Skeletal muscle tissue (tissue), 4 donors: ENCODE results near the gene SCGB2B2. TPM values are rescaled to one million over a fixed set of nuclear protein-coding genes. Genes with fewer than 3 reads are reported as not detected.

ENCODE experiments used
- H3K27ac ChIP-seq: one replicate; pipeline ENCODE4 v1.7.0; 2013; ENCODE audit warnings: mild to moderate bottlenecking, low read depth, low read length, inconsistent platforms
- H3K27me3 ChIP-seq, 3 donors: one replicate each; pipeline ENCODE4 v1.7.0; 2013; ENCODE audit warnings: low read length in 3 of 3; ENCODE audit not compliant: control insufficient read depth in 3 of 3, insufficient read depth in 3 of 3
- H3K36me3 ChIP-seq, 3 donors: one replicate each; pipeline ENCODE4 v1.7.0; 2013; ENCODE audit warnings: low read length in 3 of 3; ENCODE audit not compliant: control insufficient read depth in 3 of 3, insufficient read depth in 3 of 3
- H3K4me1 ChIP-seq, 3 donors: one replicate each; pipeline ENCODE4 v1.7.0; 2013; ENCODE audit warnings: low read length in 3 of 3, mild to moderate bottlenecking in 3 of 3; ENCODE audit not compliant: control insufficient read depth in 3 of 3, insufficient read depth in 3 of 3
- H3K4me3 ChIP-seq, 3 donors: one replicate each; pipeline ENCODE4 v1.7.0; 2013; ENCODE audit warnings: low read length in 3 of 3
- H3K9ac ChIP-seq, 3 donors: one replicate each; pipeline ENCODE4 v1.7.0; 2013; ENCODE audit warnings: low read length in 3 of 3, mild to moderate bottlenecking in 3 of 3, moderate library complexity in 2 of 3, low read depth in 1 of 3
- H3K9me3 ChIP-seq, 3 donors: one replicate each; pipeline ENCODE4 v1.7.0; 2013; ENCODE audit warnings: low read length in 3 of 3; ENCODE audit not compliant: control insufficient read depth in 3 of 3
- total RNA-seq: library from RNA; depleted of rRNA; stranded (reverse); fragments of >200 nt; gene quantifications from one replicate; pipeline ENCODE4 v1.2.3, GENCODE V29; 2014
- donor health status: Osteomylitis.

Gene SCGB2B2
- 0.52 TPM for total RNA-seq

- Histone ChIP-seq H3K9ac (peak within 1 kb of the TSS; percentile 93 to 99 (median 98)), H3K4me1 (peaks cover 26 to 46% (median 28%) of the 10 kb centered on the region in 3 donors), H3K4me3 (peak within 1 kb of the TSS; percentile 92 to 95 (median 95)), H3K9me3 (peaks cover 0 to 8% (median 0%) of the 10 kb centered on the region in 3 donors), H3K27ac (peak within 1 kb of the TSS; percentile 99), H3K36me3 (peaks cover 15 to 26% (median 25%) of the 10 kb centered on the region in 3 donors), H3K27me3 (no peaks in the 10 kb centered on the region)
Observed at GRCh38 chr19:34676697-34677385, at the start of gene SCGB2B2. Gene SCGB2B2, minus strand, starts transcription at chr19:34677159. Its CDS starts 82,596 bp downstream, at chr19:34594563.

- H3K4me3 ChIP-seq, result no peak overlapping the region
Observed at GRCh38 chr19:34725400-34725799, 48.4 kb upstream of the SCGB2B2 start.

GRCh38 chr19:34722353-34722752 lies 45.4 kb upstream of the SCGB2B2 start:
- Histone ChIP-seq H3K4me1 (no peaks in the 10 kb centered on the region), H3K27me3 (peaks cover 3 to 9% (median 9%) of the 10 kb centered on the region in 3 donors), H3K4me3 (no peak overlapping the region), H3K27ac (no peak overlapping the region), H3K9ac (no peak overlapping the region), H3K9me3 (no peaks in the 10 kb centered on the region), H3K36me3 (no peaks in the 10 kb centered on the region)

More at GRCh38 chr19:34725400-34725799, 48.4 kb upstream of the SCGB2B2 start:
- H3K36me3 ChIP-seq, result no peaks in the 10 kb centered on the region
- no peak overlapping the region for H3K9ac ChIP-seq
- H3K27ac ChIP-seq, result no peak overlapping the region
- peaks cover 3 to 12% (median 9%) of the 10 kb centered on the region in 3 donors for H3K27me3 ChIP-seq
- H3K9me3 ChIP-seq, result no peaks in the 10 kb centered on the region
- H3K4me1 ChIP-seq, result no peaks in the 10 kb centered on the region

- Histone ChIP-seq H3K4me3 (no peak overlapping the region), H3K27ac (no peak overlapping the region), H3K9ac (no peak overlapping the region), H3K9me3 (no peaks in the 10 kb centered on the region), H3K36me3 (no peaks in the 10 kb centered on the region), H3K4me1 (no peaks in the 10 kb centered on the region), H3K27me3 (no peaks in the 10 kb centered on the region)
Observed at GRCh38 chr19:34715357-34715756, 38.4 kb upstream of the SCGB2B2 start.

GRCh38 chr19:34713262-34713637 lies 36.3 kb upstream of the SCGB2B2 start:
- H3K4me1 ChIP-seq, result no peaks in the 10 kb centered on the region
- H3K27ac ChIP-seq, result no peak overlapping the region
- H3K9me3 ChIP-seq, result no peaks in the 10 kb centered on the region
- no peaks in the 10 kb centered on the region for H3K36me3 ChIP-seq
- no peaks in the 10 kb centered on the region for H3K27me3 ChIP-seq
- no peak overlapping the region for H3K4me3 ChIP-seq
- no peak overlapping the region for H3K9ac ChIP-seq

GRCh38 chr19:34712395-34713261 lies 35.7 kb upstream of the SCGB2B2 start:
- Histone ChIP-seq H3K27ac (no peak overlapping the region), H3K9ac (no peak overlapping the region), H3K9me3 (no peaks in the 10 kb centered on the region), H3K36me3 (no peaks in the 10 kb centered on the region), H3K4me1 (no peaks in the 10 kb centered on the region), H3K27me3 (no peaks in the 10 kb centered on the region), H3K4me3 (no peak overlapping the region)

- H3K27me3 ChIP-seq, result no peaks in the 10 kb centered on the region
- H3K4me1 ChIP-seq, result no peaks in the 10 kb centered on the region
- no peak overlapping the region for H3K27ac ChIP-seq
- no peak overlapping the region for H3K9ac ChIP-seq
- no peaks in the 10 kb centered on the region for H3K36me3 ChIP-seq
- peaks cover 0 to 2% (median 0%) of the 10 kb centered on the region in 3 donors for H3K9me3 ChIP-seq
- no peak overlapping the region for H3K4me3 ChIP-seq
Observed at GRCh38 chr19:34711890-34712289, 34.9 kb upstream of the SCGB2B2 start.

- Histone ChIP-seq H3K9me3 (peaks cover 0 to 2% (median 0%) of the 10 kb centered on the region in 3 donors), H3K36me3 (no peaks in the 10 kb centered on the region), H3K4me3 (no peak overlapping the region), H3K4me1 (no peaks in the 10 kb centered on the region), H3K27ac (no peak overlapping the region), H3K27me3 (no peaks in the 10 kb centered on the region), H3K9ac (no peak overlapping the region)
Observed at GRCh38 chr19:34707661-34708060, 30.7 kb upstream of the SCGB2B2 start.

GRCh38 chr19:34692549-34692948 lies 15.6 kb upstream of the SCGB2B2 start:
- H3K36me3 ChIP-seq, result no peaks in the 10 kb centered on the region
- no peak overlapping the region for H3K4me3 ChIP-seq
- no peaks in the 10 kb centered on the region for H3K27me3 ChIP-seq
- H3K27ac ChIP-seq, result no peak overlapping the region
- no peak overlapping the region for H3K9ac ChIP-seq
- no peaks in the 10 kb centered on the region for H3K9me3 ChIP-seq
- H3K4me1 ChIP-seq, result no peaks in the 10 kb centered on the region

GRCh38 chr19:34690372-34690771 lies 13.4 kb upstream of the SCGB2B2 start:
- Histone ChIP-seq H3K4me1 (no peaks in the 10 kb centered on the region), H3K4me3 (no peak overlapping the region), H3K36me3 (peaks cover 0 to 4% (median 0%) of the 10 kb centered on the region in 3 donors), H3K9ac (no peak overlapping the region), H3K27me3 (no peaks in the 10 kb centered on the region), H3K27ac (no peak overlapping the region), H3K9me3 (peaks cover 0 to 6% (median 3%) of the 10 kb centered on the region in 3 donors)
